ENCODE data around the gene RAB8A. TPM values are rescaled to one million over a fixed set of nuclear protein-coding genes. Genes with fewer than 3 reads are reported as not detected.

The RAB8A gene
- polyA plus RNA-seq, 1 donor from 2014 or later = 29.8 TPM

- Histone ChIP-seq H3K27ac (ENCODE audit: low read length) (no peak overlapping the region), H3K79me2 (replicated peaks; ENCODE audit: insufficient read depth, low read length) (no peaks in the 10 kb centered on the region), H3K4me2 (ENCODE audit: low read length) (no peak overlapping the region), H3F3A (ENCODE audit: insufficient read depth, low read length, poor library complexity, severe bottlenecking) (no peaks in the 10 kb centered on the region), H3K9me2 (ENCODE audit: insufficient read depth, low read length) (no peaks in the 10 kb centered on the region), H3K36me3 (ENCODE audit: insufficient read depth, low read length) (no peaks in the 10 kb centered on the region), H3K9me3 (ENCODE audit: low read length) (no peaks in the 10 kb centered on the region), H3K4me3 (ENCODE audit: low read length) (no peak overlapping the region), H4K20me1 (ENCODE audit: insufficient read depth) (no peaks in the 10 kb centered on the region), H2AFZ (ENCODE audit: low read depth, low read length) (no peak overlapping the region), H3K27me3 (ENCODE audit: insufficient read depth, low read depth, low read length) (no peaks in the 10 kb centered on the region), H3K9ac (ENCODE audit: low read length) (no peak overlapping the region)
- TF ChIP-seq EP300 (conservative IDR thresholded peaks at IDR 0.05; ENCODE audit: poor library complexity, severe bottlenecking) (no peak), RAD21 (conservative IDR thresholded peaks at IDR 0.05) (no peak), POLR2AphosphoS5 (IDR thresholded peaks at IDR 0.05) (no peak), MXI1 (conservative IDR thresholded peaks at IDR 0.05; ENCODE audit: poor library complexity, severe bottlenecking) (no peak), SMC3 (conservative IDR thresholded peaks at IDR 0.05; ENCODE audit: poor library complexity) (no peak), EZH2 (IDR thresholded peaks at IDR 0.05; ENCODE audit: borderline replicate concordance, insufficient read depth, low read length, poor library complexity, severe bottlenecking) (no peak), TAF1 (IDR thresholded peaks at IDR 0.05; ENCODE audit: low read depth) (no peak)
- TF ChIP-seq, protein P1, sequence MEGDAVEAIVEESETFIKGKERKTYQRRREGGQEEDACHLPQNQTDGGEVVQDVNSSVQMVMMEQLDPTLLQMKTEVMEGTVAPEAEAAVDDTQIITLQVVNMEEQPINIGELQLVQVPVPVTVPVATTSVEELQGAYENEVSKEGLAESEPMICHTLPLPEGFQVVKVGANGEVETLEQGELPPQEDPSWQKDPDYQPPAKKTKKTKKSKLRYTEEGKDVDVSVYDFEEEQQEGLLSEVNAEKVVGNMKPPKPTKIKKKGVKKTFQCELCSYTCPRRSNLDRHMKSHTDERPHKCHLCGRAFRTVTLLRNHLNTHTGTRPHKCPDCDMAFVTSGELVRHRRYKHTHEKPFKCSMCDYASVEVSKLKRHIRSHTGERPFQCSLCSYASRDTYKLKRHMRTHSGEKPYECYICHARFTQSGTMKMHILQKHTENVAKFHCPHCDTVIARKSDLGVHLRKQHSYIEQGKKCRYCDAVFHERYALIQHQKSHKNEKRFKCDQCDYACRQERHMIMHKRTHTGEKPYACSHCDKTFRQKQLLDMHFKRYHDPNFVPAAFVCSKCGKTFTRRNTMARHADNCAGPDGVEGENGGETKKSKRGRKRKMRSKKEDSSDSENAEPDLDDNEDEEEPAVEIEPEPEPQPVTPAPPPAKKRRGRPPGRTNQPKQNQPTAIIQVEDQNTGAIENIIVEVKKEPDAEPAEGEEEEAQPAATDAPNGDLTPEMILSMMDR (IDR thresholded peaks at IDR 0.05; ENCODE audit: poor library complexity, severe bottlenecking) = no peak
- TF ChIP-seq, protein P2, sequence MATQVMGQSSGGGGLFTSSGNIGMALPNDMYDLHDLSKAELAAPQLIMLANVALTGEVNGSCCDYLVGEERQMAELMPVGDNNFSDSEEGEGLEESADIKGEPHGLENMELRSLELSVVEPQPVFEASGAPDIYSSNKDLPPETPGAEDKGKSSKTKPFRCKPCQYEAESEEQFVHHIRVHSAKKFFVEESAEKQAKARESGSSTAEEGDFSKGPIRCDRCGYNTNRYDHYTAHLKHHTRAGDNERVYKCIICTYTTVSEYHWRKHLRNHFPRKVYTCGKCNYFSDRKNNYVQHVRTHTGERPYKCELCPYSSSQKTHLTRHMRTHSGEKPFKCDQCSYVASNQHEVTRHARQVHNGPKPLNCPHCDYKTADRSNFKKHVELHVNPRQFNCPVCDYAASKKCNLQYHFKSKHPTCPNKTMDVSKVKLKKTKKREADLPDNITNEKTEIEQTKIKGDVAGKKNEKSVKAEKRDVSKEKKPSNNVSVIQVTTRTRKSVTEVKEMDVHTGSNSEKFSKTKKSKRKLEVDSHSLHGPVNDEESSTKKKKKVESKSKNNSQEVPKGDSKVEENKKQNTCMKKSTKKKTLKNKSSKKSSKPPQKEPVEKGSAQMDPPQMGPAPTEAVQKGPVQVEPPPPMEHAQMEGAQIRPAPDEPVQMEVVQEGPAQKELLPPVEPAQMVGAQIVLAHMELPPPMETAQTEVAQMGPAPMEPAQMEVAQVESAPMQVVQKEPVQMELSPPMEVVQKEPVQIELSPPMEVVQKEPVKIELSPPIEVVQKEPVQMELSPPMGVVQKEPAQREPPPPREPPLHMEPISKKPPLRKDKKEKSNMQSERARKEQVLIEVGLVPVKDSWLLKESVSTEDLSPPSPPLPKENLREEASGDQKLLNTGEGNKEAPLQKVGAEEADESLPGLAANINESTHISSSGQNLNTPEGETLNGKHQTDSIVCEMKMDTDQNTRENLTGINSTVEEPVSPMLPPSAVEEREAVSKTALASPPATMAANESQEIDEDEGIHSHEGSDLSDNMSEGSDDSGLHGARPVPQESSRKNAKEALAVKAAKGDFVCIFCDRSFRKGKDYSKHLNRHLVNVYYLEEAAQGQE (IDR thresholded peaks at IDR 0.05; ENCODE audit: borderline replicate concordance) = no peak
These were observed 44.3 kb upstream of the RAB8A start for GRCh38 chr19:16067205-16067938.

DNA sequence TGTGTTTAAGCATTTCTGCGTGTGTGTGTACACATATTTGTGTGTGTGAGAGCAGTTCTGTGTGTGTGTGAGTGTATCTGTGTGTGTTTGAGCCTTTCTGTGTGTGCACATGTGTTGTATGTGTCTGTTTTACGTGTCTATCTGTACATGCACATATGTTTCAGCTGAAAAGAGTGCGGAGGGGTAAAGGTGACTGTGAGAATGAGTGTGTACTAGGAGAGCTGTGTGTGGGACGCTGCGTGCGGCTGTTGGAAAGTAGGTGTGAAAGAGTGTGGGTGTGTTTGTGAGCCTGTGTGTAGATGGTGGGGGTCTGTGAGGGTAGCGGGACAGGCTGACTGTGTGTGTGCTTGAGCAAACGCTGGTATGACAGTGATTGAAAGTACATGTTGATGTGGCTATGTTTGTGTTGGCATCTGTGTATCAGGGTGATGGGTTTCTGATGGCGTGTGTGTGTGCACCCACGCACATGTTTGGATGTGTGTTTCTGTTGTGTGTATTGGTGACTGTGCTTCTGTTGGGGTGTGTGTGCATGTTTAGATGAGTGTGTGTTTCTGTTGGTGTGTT is 42.9 kb upstream of the RAB8A start:
- H4K20me1 ChIP-seq (ENCODE audit: insufficient read depth) = no peaks in the 10 kb centered on the region
- no peaks in the 10 kb centered on the region for H3K9me2 ChIP-seq (ENCODE audit: insufficient read depth, low read length)
- H3K4me2 ChIP-seq (ENCODE audit: low read length) = no peak overlapping the region
- no peaks in the 10 kb centered on the region for H3K9me3 ChIP-seq (ENCODE audit: low read length)
- H3K36me3 ChIP-seq (ENCODE audit: insufficient read depth, low read length) = no peaks in the 10 kb centered on the region
- H3K27me3 ChIP-seq (ENCODE audit: insufficient read depth, low read depth, low read length) = no peaks in the 10 kb centered on the region
- no peak overlapping the region for H2AFZ ChIP-seq (ENCODE audit: low read depth, low read length)
- no peaks in the 10 kb centered on the region for H3F3A ChIP-seq (ENCODE audit: insufficient read depth, low read length, poor library complexity, severe bottlenecking)
- TF ChIP-seq EZH2 (IDR thresholded peaks at IDR 0.05; ENCODE audit: borderline replicate concordance, insufficient read depth, low read length, poor library complexity, severe bottlenecking) (no peak), RAD21 (conservative IDR thresholded peaks at IDR 0.05) (no peak), MXI1 (conservative IDR thresholded peaks at IDR 0.05; ENCODE audit: poor library complexity, severe bottlenecking) (no peak), EP300 (conservative IDR thresholded peaks at IDR 0.05; ENCODE audit: poor library complexity, severe bottlenecking) (no peak), POLR2AphosphoS5 (IDR thresholded peaks at IDR 0.05) (no peak), TAF1 (IDR thresholded peaks at IDR 0.05; ENCODE audit: low read depth) (no peak)
- TF ChIP-seq, protein P2 (IDR thresholded peaks at IDR 0.05; ENCODE audit: borderline replicate concordance) = no peak
- TF ChIP-seq, protein P1 (IDR thresholded peaks at IDR 0.05; ENCODE audit: poor library complexity, severe bottlenecking) = no peak
- no peak overlapping the region for H3K27ac ChIP-seq (ENCODE audit: low read length)
- no peak overlapping the region for H3K9ac ChIP-seq (ENCODE audit: low read length)
- no peaks in the 10 kb centered on the region for H3K79me2 ChIP-seq (replicated peaks; ENCODE audit: insufficient read depth, low read length)
- no peak overlapping the region for H3K4me3 ChIP-seq (ENCODE audit: low read length)

Measured in neural cell (in vitro differentiated cells).